A673 (cell line): ENCODE data around the gene MEOX1.

Experiments
- EZH2 ChIP-seq: fragments of 200-600 bp; sonication (generic); IDR thresholded peaks from 2 replicates; pipeline ENCODE4 v1.6.1; 2017; ENCODE audit warnings: borderline replicate concordance, low read depth, mild to moderate bottlenecking, mixed read lengths, antibody characterized with exemption, low read length; ENCODE audit not compliant: poor library complexity, severe bottlenecking
- TF ChIP-seq, protein P1 (sequence below): fragments of 300-800, 200-600 bp; sonication (generic); conservative IDR thresholded peaks from 2 replicates; pipeline ENCODE4 v1.5.1; 2017; ENCODE audit warnings: low read depth, mild to moderate bottlenecking, antibody characterized with exemption, low read length, moderate library complexity, mixed read lengths

DNA sequence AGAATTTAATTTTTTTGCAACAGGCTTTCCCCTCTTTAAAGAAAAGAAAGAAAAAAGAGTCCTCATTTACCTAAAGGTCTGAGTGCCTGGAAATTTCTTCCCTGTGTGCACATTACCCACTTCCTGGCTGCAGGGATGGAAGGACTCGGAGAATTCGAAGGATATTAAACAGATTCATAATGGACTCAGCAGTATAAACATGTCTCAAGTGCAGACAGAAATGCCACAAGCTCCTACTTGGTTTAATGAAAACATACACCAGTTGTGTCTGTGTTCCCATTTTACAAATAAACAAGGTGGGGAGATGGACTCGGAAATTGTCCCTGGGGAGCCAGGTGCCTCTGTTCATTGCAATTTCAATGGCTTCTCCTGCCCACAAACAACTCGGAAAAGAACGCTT is 47.2 kb downstream of the MEOX1 start:
- TF ChIP-seq, protein P1, sequence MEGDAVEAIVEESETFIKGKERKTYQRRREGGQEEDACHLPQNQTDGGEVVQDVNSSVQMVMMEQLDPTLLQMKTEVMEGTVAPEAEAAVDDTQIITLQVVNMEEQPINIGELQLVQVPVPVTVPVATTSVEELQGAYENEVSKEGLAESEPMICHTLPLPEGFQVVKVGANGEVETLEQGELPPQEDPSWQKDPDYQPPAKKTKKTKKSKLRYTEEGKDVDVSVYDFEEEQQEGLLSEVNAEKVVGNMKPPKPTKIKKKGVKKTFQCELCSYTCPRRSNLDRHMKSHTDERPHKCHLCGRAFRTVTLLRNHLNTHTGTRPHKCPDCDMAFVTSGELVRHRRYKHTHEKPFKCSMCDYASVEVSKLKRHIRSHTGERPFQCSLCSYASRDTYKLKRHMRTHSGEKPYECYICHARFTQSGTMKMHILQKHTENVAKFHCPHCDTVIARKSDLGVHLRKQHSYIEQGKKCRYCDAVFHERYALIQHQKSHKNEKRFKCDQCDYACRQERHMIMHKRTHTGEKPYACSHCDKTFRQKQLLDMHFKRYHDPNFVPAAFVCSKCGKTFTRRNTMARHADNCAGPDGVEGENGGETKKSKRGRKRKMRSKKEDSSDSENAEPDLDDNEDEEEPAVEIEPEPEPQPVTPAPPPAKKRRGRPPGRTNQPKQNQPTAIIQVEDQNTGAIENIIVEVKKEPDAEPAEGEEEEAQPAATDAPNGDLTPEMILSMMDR: no peak
- no peak for TF ChIP-seq EZH2
